ENCODE data around the gene TAS2R40.

DNA sequence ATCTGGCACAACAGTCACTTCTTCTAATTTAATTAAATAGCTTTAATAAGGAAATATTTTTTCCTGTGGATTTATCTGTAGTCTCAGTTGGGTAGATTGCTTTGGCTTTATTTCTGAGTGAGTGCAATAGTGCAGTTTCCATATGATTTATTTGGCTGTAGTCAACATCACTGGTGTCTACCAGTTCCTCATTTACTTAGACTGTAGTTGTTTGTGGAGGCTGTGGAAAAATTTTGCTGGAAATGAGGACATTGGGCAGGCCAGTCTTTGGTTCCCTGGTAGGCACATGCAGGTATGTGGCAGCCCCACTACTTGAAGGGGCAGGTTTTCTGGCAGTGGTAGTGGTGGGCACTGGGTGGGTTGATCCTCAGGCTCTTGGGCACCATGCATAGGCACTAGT is 15.5 kb downstream of the TAS2R40 start:
- no peak for TF ChIP-seq CTCF (IDR thresholded peaks at IDR 0.05; ENCODE audit: insufficient read depth, low read length, poor library complexity, severe bottlenecking)
- no peak for TF ChIP-seq EZH2phosphoT487 (conservative IDR thresholded peaks at IDR 0.05; ENCODE audit: low read length)
